NCI-H2107 (cell line): ENCODE data around the gene MAD1L1.
A peak's percentile ranks its signal among the peaks of the same experiment; 100 is the strongest.

Experiments used
- DNase-seq: peaks from one replicate; lab custom pipeline; 2025; lab: John Stamatoyannopoulos, UW

MAD1L1 gene

GRCh38 chr7:2200584-2200980, 32.2 kb downstream of the MAD1L1 start:
- no peak for DNase-seq

GRCh38 chr7:2199956-2200583, 32.7 kb downstream of the MAD1L1 start:
- no peak for DNase-seq

- DNase-seq = no peak
Observed at GRCh38 chr7:2199528-2199927, 33.2 kb downstream of the MAD1L1 start.

- no peak for DNase-seq
Observed at GRCh38 chr7:2198760-2199159, 34.0 kb downstream of the MAD1L1 start.

GRCh38 chr7:2198206-2198605, 34.5 kb downstream of the MAD1L1 start:
- peak; percentile 83 for DNase-seq

GRCh38 chr7:2197436-2198155, 35.1 kb downstream of the MAD1L1 start:
- no peak for DNase-seq

GRCh38 chr7:2196381-2197378, 36.1 kb downstream of the MAD1L1 start:
- no peak for DNase-seq

- DNase-seq = no peak
Observed at GRCh38 chr7:2195400-2196246, 37.1 kb downstream of the MAD1L1 start.

- DNase-seq = no peak
Observed at GRCh38 chr7:2193575-2194305, 39.0 kb downstream of the MAD1L1 start.

- peak; percentile 97 for DNase-seq
Observed at GRCh38 chr7:2192831-2193534, 39.8 kb downstream of the MAD1L1 start.

GRCh38 chr7:2191016-2191415, 41.7 kb downstream of the MAD1L1 start:
- no peak for DNase-seq

- DNase-seq = no peak
Observed at GRCh38 chr7:2190531-2190930, 42.2 kb downstream of the MAD1L1 start.

- no peak for DNase-seq
Observed at GRCh38 chr7:2186166-2186565, 46.6 kb downstream of the MAD1L1 start.

- DNase-seq = no peak
Observed at GRCh38 chr7:2185715-2186114, 47.0 kb downstream of the MAD1L1 start.

- DNase-seq = no peak
Observed at GRCh38 chr7:2182461-2182860, 50.3 kb downstream of the MAD1L1 start.

GRCh38 chr7:2181077-2181854, 51.5 kb downstream of the MAD1L1 start:
- DNase-seq = no peak

GRCh38 chr7:2180081-2180480, 52.7 kb downstream of the MAD1L1 start:
- DNase-seq = no peak

- no peak for DNase-seq
Observed at GRCh38 chr7:2175514-2175913, 57.2 kb downstream of the MAD1L1 start.

GRCh38 chr7:2175091-2175490, 57.7 kb downstream of the MAD1L1 start:
- DNase-seq = no peak
